ENCODE results near the gene FLOT2.

- TF ChIP-seq EZH2 (IDR thresholded peaks at IDR 0.05; ENCODE audit: borderline replicate concordance, insufficient read depth, low read depth, low read length, poor library complexity, severe bottlenecking): no peak
- TF ChIP-seq CTCF (IDR thresholded peaks at IDR 0.05): no peak
Observed at GRCh38 chr17:28896491-28896883, 1.0 kb downstream of the FLOT2 start.

All from B cell (primary cell).